IPS-18a (cell line): Measurements from ENCODE around the gene DDR1.
"Not testable (repeated sequence)": the region's sequence is repeated elsewhere in the genome, so short reads cannot be mapped to it uniquely, and the experiment has no call there.

Experiments
- H3K27ac ChIP-seq: one replicate; pipeline ENCODE4 v1.5.1; 2013; ENCODE audit warnings: low read length
- H3K27me3 ChIP-seq: one replicate; pipeline ENCODE4 v1.6.1; 2013; ENCODE audit warnings: mild to moderate bottlenecking, low read length; ENCODE audit not compliant: control insufficient read depth, insufficient read depth
- H3K36me3 ChIP-seq: one replicate; pipeline ENCODE4 v1.6.1; 2013; ENCODE audit warnings: low read depth, low read length; ENCODE audit not compliant: control insufficient read depth
- H3K4me1 ChIP-seq: one replicate; pipeline ENCODE4 v1.6.1; 2013; ENCODE audit warnings: low read depth, low read length; ENCODE audit not compliant: control insufficient read depth
- H3K4me3 ChIP-seq: one replicate; pipeline ENCODE4 v1.5.1; 2013; ENCODE audit warnings: low read length
- H3K9ac ChIP-seq: one replicate; pipeline ENCODE4 v1.6.1; 2013; ENCODE audit warnings: mild to moderate bottlenecking, low read length, moderate library complexity
- H3K9me3 ChIP-seq: one replicate; pipeline ENCODE4 v1.6.1; 2013; ENCODE audit warnings: low read depth, low read length; ENCODE audit not compliant: control insufficient read depth

DDR1 gene

DNA sequence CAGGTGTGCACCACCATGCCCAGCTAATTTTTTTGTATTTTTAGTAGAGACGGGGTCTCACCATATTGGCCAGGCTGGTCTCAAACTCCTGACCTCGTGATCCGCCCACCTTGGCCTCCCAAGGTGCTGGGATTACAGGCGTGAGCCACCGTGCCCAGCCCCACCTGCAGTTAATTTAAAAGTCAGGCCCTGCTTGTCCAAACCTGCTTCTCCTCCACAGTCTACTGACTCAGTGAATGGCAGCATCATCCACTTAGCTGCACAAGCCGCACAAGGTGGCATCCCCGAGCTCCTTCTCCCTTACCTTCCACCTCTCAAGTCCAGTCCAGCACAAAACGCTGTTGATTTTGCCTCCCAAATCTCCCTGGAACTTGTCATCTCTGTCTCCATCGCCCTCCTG lies 17.9 kb downstream of the DDR1 start:
- not testable (repeated sequence) for H3K4me3 ChIP-seq, H3K27ac ChIP-seq, H3K9ac ChIP-seq, H3K9me3 ChIP-seq, H3K4me1 ChIP-seq, H3K27me3 ChIP-seq
- H3K36me3 ChIP-seq: peaks cover 29% of the 10 kb centered on the region

DNA sequence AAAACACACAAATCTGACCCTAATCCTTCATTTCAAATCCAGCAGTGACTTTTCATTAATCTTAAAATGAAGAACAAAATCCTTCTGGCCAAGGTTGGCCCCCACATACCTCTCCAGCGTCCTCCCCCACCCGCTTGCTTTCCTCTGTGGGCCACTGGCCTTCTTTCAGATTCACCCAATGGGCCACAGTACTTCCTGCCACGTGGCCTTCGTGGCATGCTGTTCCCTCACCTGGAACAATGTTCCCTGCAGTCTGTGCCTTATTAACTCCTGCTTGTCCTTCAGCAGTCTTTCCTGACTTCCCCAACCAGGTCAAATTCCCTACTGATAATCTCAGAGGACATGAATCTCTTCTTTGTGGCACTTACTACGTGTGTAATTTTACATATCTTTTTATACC lies 18.4 kb downstream of the DDR1 start:
- H3K27ac ChIP-seq: no peak overlapping the region
- no peaks in the 10 kb centered on the region for H3K27me3 ChIP-seq
- H3K36me3 ChIP-seq: peaks cover 24% of the 10 kb centered on the region
- no peaks in the 10 kb centered on the region for H3K9me3 ChIP-seq
- no peak overlapping the region for H3K9ac ChIP-seq
- no peak overlapping the region for H3K4me3 ChIP-seq
- H3K4me1 ChIP-seq: peaks cover 6% of the 10 kb centered on the region

DNA sequence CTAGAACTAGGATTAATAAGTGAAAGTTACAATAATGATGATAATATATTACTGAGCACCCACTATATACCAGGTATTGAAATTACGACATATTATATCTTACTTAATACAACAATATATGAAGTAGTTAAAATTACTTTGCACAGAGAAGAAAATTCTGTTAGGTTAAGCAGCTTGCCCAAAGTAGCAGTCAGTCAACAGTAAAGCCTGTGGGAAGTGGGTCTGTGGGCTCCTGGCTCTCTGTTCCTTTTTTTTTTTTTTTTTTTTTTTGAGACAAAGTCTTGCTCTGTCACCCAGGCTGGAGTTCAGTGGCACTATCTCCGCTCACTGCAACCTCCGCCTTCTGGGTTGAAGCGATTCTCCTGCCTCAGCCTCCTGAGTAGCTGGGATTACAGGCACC lies 18.9 kb downstream of the DDR1 start:
- no peak overlapping the region for H3K4me3 ChIP-seq
- H3K27me3 ChIP-seq: no peaks in the 10 kb centered on the region
- H3K9me3 ChIP-seq: no peaks in the 10 kb centered on the region
- peaks cover 6% of the 10 kb centered on the region for H3K4me1 ChIP-seq
- H3K9ac ChIP-seq: no peak overlapping the region
- H3K36me3 ChIP-seq: peaks cover 19% of the 10 kb centered on the region
- no peak overlapping the region for H3K27ac ChIP-seq

DNA sequence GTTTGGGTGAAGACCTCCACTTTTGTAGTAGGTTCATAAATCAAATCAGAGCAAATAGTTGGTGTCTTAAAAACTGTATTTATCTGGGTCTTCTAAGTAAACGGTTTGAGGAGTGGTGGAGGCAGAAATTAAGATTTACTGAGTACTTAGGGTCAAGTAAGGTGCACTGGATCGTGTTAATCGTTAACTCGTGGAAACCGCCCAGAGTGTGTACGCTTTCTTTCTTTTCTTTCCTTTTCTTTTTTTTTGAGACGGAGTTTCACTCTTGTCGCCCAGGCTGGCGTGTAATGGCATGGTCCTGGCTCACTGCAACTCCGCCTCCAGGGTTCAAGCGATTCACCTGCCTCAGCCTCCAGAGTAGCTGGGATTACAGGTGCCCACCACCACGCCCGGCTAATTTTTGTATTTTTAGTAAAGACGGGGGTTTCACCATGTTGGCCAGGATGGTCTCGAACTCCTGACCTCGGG lies 23.0 kb downstream of the DDR1 start:
- Histone ChIP-seq H3K9ac (peak overlapping the region; percentile 39), H3K4me3 (peak overlapping the region; percentile 93), H3K36me3 (peaks cover 28% of the 10 kb centered on the region)
- not testable (repeated sequence) for H3K27me3 ChIP-seq, H3K9me3 ChIP-seq, H3K27ac ChIP-seq, H3K4me1 ChIP-seq

DNA sequence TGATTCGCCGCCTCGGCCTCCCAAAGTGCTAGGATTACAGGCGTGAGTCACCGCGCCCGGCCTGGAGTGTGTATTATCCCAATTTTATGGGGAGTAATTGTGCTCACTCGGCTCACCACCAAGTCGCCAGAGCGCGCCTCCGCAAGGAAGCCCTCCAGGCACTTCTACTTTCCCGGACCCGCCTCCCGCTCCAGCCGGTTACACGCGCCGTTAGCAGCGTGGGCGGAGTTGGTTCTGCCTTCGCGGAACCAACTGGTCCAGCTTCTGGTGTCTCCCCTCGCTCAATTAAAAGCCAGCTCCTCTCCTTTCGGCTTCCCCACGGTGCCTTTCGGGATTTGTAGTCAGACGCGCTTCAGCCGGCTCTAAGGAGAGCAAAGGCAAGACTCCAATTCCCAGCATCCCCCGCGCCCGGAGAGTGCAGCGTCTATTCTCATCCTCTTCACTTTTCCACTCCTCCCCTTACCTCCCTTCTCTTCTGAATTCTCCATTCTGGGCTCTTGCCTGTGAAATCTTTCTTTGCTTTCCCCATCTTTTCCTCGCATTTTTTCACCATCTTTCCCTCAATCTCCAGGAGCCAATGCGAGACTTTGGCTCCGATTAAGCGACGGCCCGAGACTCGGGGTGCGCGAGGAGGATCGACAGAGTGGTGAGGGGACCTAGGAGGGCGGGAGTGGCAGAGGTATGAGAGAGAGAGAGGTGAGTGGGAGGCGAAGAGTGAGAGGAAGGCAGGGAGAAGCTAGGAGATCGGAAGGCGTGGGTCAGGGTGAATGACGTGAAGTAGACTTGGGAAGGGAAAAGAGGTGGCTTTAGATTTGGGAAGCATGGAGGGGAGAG lies 23.7 kb downstream of the DDR1 start, which contains the start of gene GTF2H4:
GTF2H4 (plus strand) TSS at position 450 of the 834 bp plus-strand sequence.
- Histone ChIP-seq H3K27me3 (no peaks in the 10 kb centered on the region), H3K27ac (peak within 1 kb of the TSS; percentile 45), H3K4me1 (peaks cover 6% of the 10 kb centered on the region), H3K9ac (peak within 1 kb of the TSS; percentile 75), H3K4me3 (peak within 1 kb of the TSS; percentile 93), H3K36me3 (peaks cover 31% of the 10 kb centered on the region), H3K9me3 (no peaks in the 10 kb centered on the region)

DNA sequence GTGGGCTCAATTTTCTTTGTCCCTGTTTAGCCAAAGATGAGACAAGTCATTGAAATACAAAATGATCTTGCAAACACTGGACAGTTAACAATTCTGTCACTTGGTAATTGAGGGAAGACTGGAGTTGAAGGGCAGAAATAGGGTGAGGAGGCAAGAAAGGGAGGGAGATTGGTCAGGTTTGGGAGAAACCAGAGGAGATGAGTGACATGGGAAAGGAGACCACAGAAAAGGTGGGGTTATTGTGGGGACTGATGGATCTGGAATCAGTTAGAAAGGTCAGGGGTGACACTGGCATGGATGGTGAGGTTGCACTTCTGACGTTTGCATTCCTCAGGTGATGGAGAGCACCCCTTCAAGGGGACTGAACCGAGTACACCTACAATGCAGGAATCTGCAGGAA lies 24.4 kb downstream of the DDR1 start:
- H3K4me1 ChIP-seq: peaks cover 6% of the 10 kb centered on the region
- H3K4me3 ChIP-seq: peak overlapping the region; percentile 93
- no peak overlapping the region for H3K27ac ChIP-seq
- peaks cover 31% of the 10 kb centered on the region for H3K36me3 ChIP-seq
- H3K9me3 ChIP-seq: no peaks in the 10 kb centered on the region
- H3K9ac ChIP-seq: peak overlapping the region; percentile 75
- no peaks in the 10 kb centered on the region for H3K27me3 ChIP-seq

DNA sequence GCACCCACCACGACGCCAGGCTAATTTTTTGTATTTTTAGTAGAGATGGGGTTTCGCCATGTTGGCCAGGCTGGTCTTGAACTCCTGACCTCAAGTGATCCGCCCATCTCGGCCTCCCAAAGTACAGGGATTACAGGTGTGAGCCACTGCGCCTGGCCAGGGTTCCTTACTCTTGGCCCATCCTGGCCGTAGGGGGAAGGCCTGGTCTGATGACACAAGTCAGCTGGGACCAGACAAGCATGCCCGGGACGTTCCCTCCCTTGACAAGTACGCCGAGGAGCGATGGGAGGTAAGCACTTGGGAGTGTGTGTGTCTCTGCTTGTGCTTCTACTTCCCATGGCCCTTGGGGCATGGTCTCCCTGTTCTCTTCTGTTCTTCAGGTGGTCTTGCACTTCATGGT lies 26.2 kb downstream of the DDR1 start:
- H3K9ac ChIP-seq: not testable (repeated sequence)
- H3K36me3 ChIP-seq: peaks cover 31% of the 10 kb centered on the region
- peaks cover 11% of the 10 kb centered on the region for H3K4me1 ChIP-seq

DNA sequence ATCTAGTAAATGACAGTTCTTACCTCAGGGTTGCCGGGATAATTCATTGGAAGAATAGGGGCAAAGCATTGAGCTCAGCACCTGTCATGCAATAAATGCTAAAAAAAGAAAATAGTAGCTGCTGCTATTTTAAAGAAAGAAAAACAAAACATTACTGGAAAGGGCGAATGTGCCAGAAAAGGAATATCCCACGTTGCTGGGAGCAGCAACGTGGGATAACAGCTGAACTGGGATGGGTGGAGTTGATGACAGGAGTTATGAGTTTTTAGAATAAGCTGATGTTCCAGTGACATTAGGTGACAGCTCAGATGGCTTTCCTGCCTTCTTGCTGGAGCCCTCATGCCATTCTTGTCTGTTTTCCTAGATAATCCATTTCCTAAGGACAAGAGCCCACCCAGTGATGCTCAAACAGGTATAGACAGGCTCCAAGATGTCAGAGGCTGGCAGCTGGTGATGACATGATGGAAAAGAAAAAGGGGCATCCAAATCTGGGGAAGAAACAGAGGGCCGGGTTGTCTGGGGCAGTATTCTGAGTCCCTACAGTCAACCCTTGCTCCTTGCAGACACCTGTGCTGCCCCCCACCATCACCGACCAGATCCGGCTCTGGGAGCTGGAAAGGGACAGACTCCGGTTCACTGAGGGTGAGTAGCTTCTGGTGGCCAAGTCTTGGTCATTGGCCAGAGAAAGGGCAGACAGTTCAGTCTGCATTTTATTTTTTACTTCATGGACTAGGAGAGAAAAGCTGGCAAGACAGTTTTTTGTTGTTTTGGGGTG lies 28.6 kb downstream of the DDR1 start:
- Histone ChIP-seq H3K9ac (no peak overlapping the region), H3K4me3 (peak overlapping the region; percentile 81), H3K27me3 (no peaks in the 10 kb centered on the region), H3K36me3 (peaks cover 48% of the 10 kb centered on the region), H3K27ac (no peak overlapping the region), H3K9me3 (no peaks in the 10 kb centered on the region), H3K4me1 (peaks cover 6% of the 10 kb centered on the region)

More for the DNA sequence above, 26.2 kb downstream of the DDR1 start:
- H3K27ac ChIP-seq, H3K9me3 ChIP-seq, H3K27me3 ChIP-seq, H3K4me3 ChIP-seq: not testable (repeated sequence)

DNA sequence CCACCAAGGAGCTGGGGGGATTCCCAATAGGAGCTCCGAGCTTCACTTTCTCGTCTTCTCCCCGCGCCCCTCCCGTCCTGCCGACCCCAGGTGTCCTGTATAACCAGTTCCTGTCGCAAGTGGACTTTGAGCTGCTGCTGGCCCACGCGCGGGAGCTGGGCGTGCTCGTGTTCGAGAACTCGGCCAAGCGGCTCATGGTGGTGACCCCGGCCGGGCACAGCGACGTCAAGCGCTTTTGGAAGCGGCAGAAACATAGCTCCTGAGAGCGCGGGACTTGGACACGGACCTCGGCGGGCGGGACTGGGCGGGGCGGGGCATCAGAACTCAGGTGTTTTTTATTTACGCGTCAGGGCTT lies 29.4 kb downstream of the DDR1 start:
- Histone ChIP-seq H3K27me3 (no peaks in the 10 kb centered on the region), H3K9me3 (no peaks in the 10 kb centered on the region), H3K4me1 (peaks cover 6% of the 10 kb centered on the region), H3K9ac (no peak overlapping the region), H3K36me3 (peaks cover 51% of the 10 kb centered on the region), H3K27ac (no peak overlapping the region), H3K4me3 (peak overlapping the region; percentile 81)

DNA sequence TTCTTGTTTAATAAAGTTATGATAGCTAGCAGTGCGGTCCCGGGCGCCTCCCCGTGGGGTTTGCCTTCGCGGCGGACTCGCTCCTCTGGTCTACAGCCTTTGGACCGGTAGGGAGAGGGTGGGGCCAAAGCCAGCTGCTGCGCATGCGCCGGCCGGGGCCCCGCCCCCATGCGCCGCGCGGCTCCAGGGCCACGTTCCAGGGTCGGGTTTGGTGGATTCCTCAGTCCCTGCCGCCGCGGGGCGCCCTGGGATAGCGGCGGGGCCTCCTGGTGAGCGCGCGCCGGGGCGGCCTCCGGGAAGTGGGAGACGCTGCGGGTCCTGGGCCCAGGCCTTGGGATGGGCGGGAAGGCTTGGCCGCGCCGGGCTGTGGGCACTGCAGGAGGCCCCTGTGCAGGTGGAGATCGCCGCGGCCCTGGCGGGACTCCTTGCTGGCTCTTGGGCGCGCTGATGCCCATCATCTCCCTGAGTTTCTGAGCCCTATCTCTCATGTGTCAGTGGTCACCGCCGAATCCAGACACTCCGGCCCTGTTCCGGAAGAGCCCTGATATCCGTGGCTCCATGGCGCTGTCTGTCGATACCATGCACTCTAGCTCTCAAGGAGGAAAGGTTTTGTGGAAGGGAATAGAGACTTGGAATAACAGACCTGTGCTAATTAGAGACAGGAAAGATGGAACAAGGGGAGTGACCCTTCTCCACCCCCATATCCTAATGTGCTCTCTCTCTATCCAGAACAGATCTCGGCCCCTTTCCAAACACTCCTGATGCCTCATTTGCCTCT lies 29.9 kb downstream of the DDR1 start, which contains the start of gene VARS2:
VARS2 (plus strand) TSS at position 163 of the 778 bp plus-strand sequence; CDS start at position 762, 599 bp downstream.
- H3K9me3 ChIP-seq: no peaks in the 10 kb centered on the region
- peaks cover 6% of the 10 kb centered on the region for H3K4me1 ChIP-seq
- H3K27ac ChIP-seq: no peak within 1 kb of the TSS
- peaks cover 51% of the 10 kb centered on the region for H3K36me3 ChIP-seq
- peak within 1 kb of the TSS; percentile 81 for H3K4me3 ChIP-seq
- no peaks in the 10 kb centered on the region for H3K27me3 ChIP-seq
- peak within 1 kb of the TSS; percentile 70 for H3K9ac ChIP-seq
